Measurements from ENCODE around the gene MYO5A. TPM values are rescaled to one million over a fixed set of nuclear protein-coding genes. Genes with fewer than 3 reads are reported as not detected.
A peak's percentile ranks its signal among the peaks of the same experiment; 100 is the strongest.
"Not testable (repeated sequence)": the region's sequence is repeated elsewhere in the genome, so short reads cannot be mapped to it uniquely, and the experiment has no call there.

The MYO5A gene
- total and polyA plus RNA-seq, 3 experiments from 2014 or later = 15.8 to 37.3 (median 31.0) TPM

DNA sequence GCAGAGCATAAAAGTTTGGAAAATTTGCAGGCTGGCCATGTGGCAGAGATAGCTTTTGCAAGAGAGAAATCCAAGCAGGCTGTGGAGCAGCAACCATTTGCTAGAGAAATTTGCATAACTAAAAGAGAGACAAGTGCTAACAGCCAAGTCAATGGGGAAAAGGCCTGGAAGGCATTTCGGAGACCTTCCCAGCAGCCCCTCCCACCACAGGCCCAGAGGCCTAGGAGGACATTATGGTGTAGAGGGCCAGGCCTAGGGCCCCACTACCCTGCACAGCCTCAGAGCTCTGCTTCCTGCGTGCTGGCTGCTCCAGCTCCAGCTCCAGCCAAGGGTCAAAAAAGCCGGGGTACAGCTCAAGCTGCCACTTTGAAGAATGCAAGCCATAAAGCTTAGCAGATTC is 82.7 kb downstream of the MYO5A start:
- no peak for DNase-seq
- Histone ChIP-seq H3K27ac (ENCODE audit: low read depth, low read length) (no peak overlapping the region), H3K36me3 (ENCODE audit: insufficient read depth, low read length) (no peaks in the 10 kb centered on the region), H3K4me1 (ENCODE audit: insufficient read depth, low read length) (no peaks in the 10 kb centered on the region), H3K27me3 (ENCODE audit: insufficient read depth, low read length, poor library complexity, severe bottlenecking) (no peaks in the 10 kb centered on the region), H3K9me3 (ENCODE audit: low read length) (no peaks in the 10 kb centered on the region), H3K4me3 (ENCODE audit: low read length) (no peak overlapping the region)
- H3K36me3 Mint-ChIP-seq = peaks cover 0 to 2% (median 1%) of the 10 kb centered on the region in 3 donors
- H3K27ac Mint-ChIP-seq = peak overlapping the region in 3 of 8 donors; percentile 2 to 28 (median 27)
- H3K9me3 Mint-ChIP-seq = no peaks in the 10 kb centered on the region
- peaks cover 0 to 1% of the 10 kb centered on the region in 2 donors for H3K27me3 Mint-ChIP-seq
- H3K4me3 Mint-ChIP-seq = no peak overlapping the region
- CTCF ChIA-PET = no interaction called here
- POLR2A ChIA-PET = no interaction called here
- H3K4me1 Mint-ChIP-seq = peaks cover 38 to 63% (median 60%) of the 10 kb centered on the region in 3 donors

DNA sequence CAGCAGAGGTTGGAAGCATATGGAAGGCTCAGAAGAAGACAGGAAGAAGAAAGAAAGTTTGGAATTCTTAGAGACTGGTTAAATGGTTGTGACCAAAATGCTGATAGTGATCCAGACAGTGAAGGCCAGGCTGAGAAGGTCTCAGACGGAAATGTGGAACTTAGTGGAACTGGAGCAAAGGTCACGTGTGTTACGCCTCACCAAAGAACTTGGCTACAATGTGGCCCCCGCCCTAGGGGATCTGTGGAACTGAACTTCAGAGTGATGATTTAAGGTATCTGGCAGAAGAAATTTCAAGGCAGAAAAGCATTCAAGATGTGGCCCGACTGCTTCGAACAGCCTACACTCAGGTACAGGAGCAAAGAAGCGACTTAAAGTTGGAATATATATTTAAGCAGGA is 83.1 kb downstream of the MYO5A start:
- no peak overlapping the region for H3K27ac ChIP-seq (ENCODE audit: low read depth, low read length)
- CTCF ChIA-PET = no interaction called here
- no peaks in the 10 kb centered on the region for H3K9me3 ChIP-seq (ENCODE audit: low read length)
- H3K36me3 Mint-ChIP-seq = peaks cover 0 to 2% (median 1%) of the 10 kb centered on the region in 3 donors
- peaks cover 40 to 63% (median 61%) of the 10 kb centered on the region in 3 donors for H3K4me1 Mint-ChIP-seq
- H3K27me3 Mint-ChIP-seq = no peaks in the 10 kb centered on the region
- no peak overlapping the region for H3K4me3 Mint-ChIP-seq
- peak overlapping the region in 2 of 8 donors; percentile 2 to 28 for H3K27ac Mint-ChIP-seq
- no peaks in the 10 kb centered on the region for H3K36me3 ChIP-seq (ENCODE audit: insufficient read depth, low read length)
- no peak overlapping the region for H3K4me3 ChIP-seq (ENCODE audit: low read length)
- POLR2A ChIA-PET = no interaction called here
- H3K27me3 ChIP-seq (ENCODE audit: insufficient read depth, low read length, poor library complexity, severe bottlenecking) = no peaks in the 10 kb centered on the region
- no peaks in the 10 kb centered on the region for H3K4me1 ChIP-seq (ENCODE audit: insufficient read depth, low read length)
- no peaks in the 10 kb centered on the region for H3K9me3 Mint-ChIP-seq
- no peak for DNase-seq

DNA sequence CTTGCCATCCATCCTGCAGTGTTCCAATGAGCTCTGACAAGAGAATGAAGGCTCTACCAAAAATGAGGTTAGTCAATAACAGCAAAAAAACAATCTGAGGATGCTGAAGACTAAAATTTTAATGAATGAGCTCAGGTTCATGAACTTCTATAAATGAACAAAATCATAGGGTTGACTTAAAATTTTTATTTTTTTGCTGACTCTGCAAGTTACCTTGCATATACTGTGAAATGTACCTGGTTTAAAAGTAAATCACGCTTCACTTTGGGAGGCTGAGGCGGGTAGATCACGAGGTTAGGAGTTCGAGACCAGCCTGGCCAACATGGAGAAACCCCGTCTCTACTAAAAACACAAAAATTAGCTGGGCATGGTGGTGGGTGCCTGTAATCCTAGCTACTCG is 85.5 kb downstream of the MYO5A start:
- H3K4me3 Mint-ChIP-seq; POLR2A ChIA-PET; H3K36me3 Mint-ChIP-seq; H3K4me1 ChIP-seq (ENCODE audit: insufficient read depth, low read length); H3K4me3 ChIP-seq (ENCODE audit: low read length); H3K9me3 Mint-ChIP-seq; H3K9me3 ChIP-seq (ENCODE audit: low read length); H3K36me3 ChIP-seq (ENCODE audit: insufficient read depth, low read length); DNase-seq; H3K27me3 Mint-ChIP-seq; H3K27ac ChIP-seq (ENCODE audit: low read depth, low read length); H3K27me3 ChIP-seq (ENCODE audit: insufficient read depth, low read length, poor library complexity, severe bottlenecking): not testable (repeated sequence)
- peak overlapping the region in 1 of 8 donors; percentile 14 for H3K27ac Mint-ChIP-seq
- peaks cover 48 to 72% (median 65%) of the 10 kb centered on the region in 3 donors for H3K4me1 Mint-ChIP-seq
- CTCF ChIA-PET = interaction anchor here (0.7 kb wide), 1 partner anchor 14 kb away, joined by 3 read pairs; no protein-coding TSS in a partner anchor

DNA sequence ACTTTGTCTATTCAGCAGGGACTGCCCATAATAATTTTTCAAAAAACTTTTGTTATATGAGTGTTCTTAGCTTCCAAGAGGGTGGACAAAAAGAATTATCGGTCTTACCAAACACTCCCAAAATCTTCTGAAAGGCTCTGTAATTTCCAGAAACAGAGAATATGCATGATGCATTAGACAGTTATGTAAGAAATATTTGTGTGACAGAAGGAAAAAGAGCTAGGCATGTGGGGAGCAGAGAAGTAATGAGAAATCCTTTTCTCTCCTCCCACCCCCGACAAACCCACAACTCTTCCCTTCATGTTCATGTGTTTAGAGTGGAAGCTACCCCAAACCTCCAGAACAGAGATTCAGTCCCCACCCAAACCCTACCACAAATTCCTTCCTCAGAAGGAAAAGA is 86.8 kb downstream of the MYO5A start:
- H3K4me3 Mint-ChIP-seq = no peak overlapping the region
- H3K4me1 ChIP-seq (ENCODE audit: insufficient read depth, low read length) = no peaks in the 10 kb centered on the region
- peaks cover 46 to 69% (median 60%) of the 10 kb centered on the region in 3 donors for H3K4me1 Mint-ChIP-seq
- H3K27me3 Mint-ChIP-seq = no peaks in the 10 kb centered on the region
- ChIA-PET POLR2A (no interaction called here), CTCF (no interaction called here)
- peaks cover 0 to 7% (median 1%) of the 10 kb centered on the region in 3 donors for H3K36me3 Mint-ChIP-seq
- no peaks in the 10 kb centered on the region for H3K9me3 Mint-ChIP-seq
- DNase-seq = no peak
- H3K27ac ChIP-seq (ENCODE audit: low read depth, low read length) = no peak overlapping the region
- no peak overlapping the region for H3K4me3 ChIP-seq (ENCODE audit: low read length)
- no peaks in the 10 kb centered on the region for H3K36me3 ChIP-seq (ENCODE audit: insufficient read depth, low read length)
- H3K27me3 ChIP-seq (ENCODE audit: insufficient read depth, low read length, poor library complexity, severe bottlenecking) = no peaks in the 10 kb centered on the region
- no peaks in the 10 kb centered on the region for H3K9me3 ChIP-seq (ENCODE audit: low read length)
- H3K27ac Mint-ChIP-seq = no peak overlapping the region

DNA sequence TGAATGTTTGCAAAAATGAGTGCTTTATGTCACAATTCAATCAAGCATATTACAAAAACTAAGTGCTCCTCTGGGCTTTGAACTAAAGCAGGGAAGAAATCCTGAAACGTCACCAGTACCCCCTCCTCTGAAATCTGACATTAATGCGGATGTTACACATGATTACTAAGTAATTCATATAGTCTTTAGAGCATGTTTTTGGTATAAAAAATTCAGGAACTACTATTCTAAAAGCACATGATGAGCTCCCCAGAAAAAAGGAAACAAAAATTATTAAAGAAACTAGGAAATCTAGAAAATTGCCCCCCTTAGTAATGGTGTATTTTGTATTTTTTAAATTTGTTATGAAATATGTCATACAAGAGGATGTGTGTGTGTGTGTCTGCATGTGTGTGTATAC is 87.7 kb downstream of the MYO5A start:
- Histone ChIP-seq H3K36me3 (ENCODE audit: insufficient read depth, low read length) (no peaks in the 10 kb centered on the region), H3K27ac (ENCODE audit: low read depth, low read length) (no peak overlapping the region), H3K4me1 (ENCODE audit: insufficient read depth, low read length) (no peaks in the 10 kb centered on the region), H3K9me3 (ENCODE audit: low read length) (no peaks in the 10 kb centered on the region), H3K4me3 (ENCODE audit: low read length) (no peak overlapping the region), H3K27me3 (ENCODE audit: insufficient read depth, low read length, poor library complexity, severe bottlenecking) (no peaks in the 10 kb centered on the region)
- no peak for DNase-seq
- H3K27ac Mint-ChIP-seq = no peak overlapping the region
- no peaks in the 10 kb centered on the region for H3K9me3 Mint-ChIP-seq
- no peak overlapping the region for H3K4me3 Mint-ChIP-seq
- ChIA-PET CTCF (no interaction called here), POLR2A (no interaction called here)
- H3K27me3 Mint-ChIP-seq = no peaks in the 10 kb centered on the region
- H3K4me1 Mint-ChIP-seq = peaks cover 46 to 68% (median 57%) of the 10 kb centered on the region in 3 donors
- H3K36me3 Mint-ChIP-seq = peaks cover 0 to 7% (median 1%) of the 10 kb centered on the region in 3 donors

DNA sequence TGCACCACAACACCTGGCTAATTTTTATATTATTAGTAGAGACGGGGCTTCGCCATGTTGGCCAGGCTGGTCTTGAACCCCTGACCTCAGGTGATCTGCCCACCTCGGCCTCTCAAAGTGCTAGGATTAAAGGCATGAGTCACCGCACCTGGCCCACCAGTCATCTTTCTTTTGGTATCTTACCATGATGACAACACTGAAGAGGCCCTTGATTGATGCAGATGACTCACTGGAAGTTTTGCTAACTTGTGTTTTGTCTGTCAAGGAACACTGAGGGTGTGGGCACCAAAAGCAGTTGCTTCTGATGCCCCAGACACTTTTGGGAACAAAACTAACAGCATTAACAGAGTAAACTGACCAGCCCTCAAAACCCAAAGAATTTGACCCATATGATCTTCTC is 88.3 kb downstream of the MYO5A start:
- peaks cover 0 to 6% (median 0%) of the 10 kb centered on the region in 3 donors for H3K36me3 Mint-ChIP-seq
- ChIA-PET POLR2A (no interaction called here), CTCF (no interaction called here)
- no peaks in the 10 kb centered on the region for H3K36me3 ChIP-seq (ENCODE audit: insufficient read depth, low read length)
- no peaks in the 10 kb centered on the region for H3K9me3 Mint-ChIP-seq
- H3K4me3 ChIP-seq (ENCODE audit: low read length) = no peak overlapping the region
- no peak overlapping the region for H3K27ac ChIP-seq (ENCODE audit: low read depth, low read length)
- H3K9me3 ChIP-seq (ENCODE audit: low read length) = no peaks in the 10 kb centered on the region
- no peaks in the 10 kb centered on the region for H3K27me3 Mint-ChIP-seq
- DNase-seq = no peak
- H3K4me3 Mint-ChIP-seq = no peak overlapping the region
- H3K27me3 ChIP-seq (ENCODE audit: insufficient read depth, low read length, poor library complexity, severe bottlenecking) = no peaks in the 10 kb centered on the region
- H3K27ac Mint-ChIP-seq = peak overlapping the region in 1 of 8 donors; percentile 77
- H3K4me1 Mint-ChIP-seq = peaks cover 43 to 63% (median 52%) of the 10 kb centered on the region in 3 donors
- no peaks in the 10 kb centered on the region for H3K4me1 ChIP-seq (ENCODE audit: insufficient read depth, low read length)

DNA sequence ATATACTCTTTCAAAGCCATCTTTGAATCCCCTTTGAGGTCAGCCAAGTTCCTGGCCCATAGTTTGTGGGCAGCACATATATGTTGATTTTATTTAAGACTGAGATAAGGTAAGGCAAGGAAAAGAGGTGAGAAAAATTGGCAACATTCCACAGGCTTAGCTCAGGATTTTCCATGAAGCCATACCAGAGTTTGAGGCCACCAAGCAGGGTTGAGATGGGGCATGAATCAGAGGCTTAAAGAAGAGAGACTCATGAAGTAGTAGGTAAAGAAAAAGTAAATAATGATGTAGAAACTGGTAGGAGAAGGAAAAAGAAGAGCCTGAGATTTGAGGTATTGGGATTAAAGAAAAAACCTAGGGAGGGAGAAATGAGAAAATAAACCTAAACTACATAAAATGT is 89.2 kb downstream of the MYO5A start:
- Mint-ChIP-seq H3K27me3 (no peaks in the 10 kb centered on the region), H3K36me3 (peaks cover 0 to 5% (median 0%) of the 10 kb centered on the region in 3 donors), H3K9me3 (no peaks in the 10 kb centered on the region), H3K27ac (peak overlapping the region in 4 of 8 donors; percentile 17 to 82 (median 41)), H3K4me1 (peaks cover 41 to 64% (median 54%) of the 10 kb centered on the region in 3 donors), H3K4me3 (no peak overlapping the region)
- H3K4me1 ChIP-seq (ENCODE audit: insufficient read depth, low read length) = no peaks in the 10 kb centered on the region
- H3K36me3 ChIP-seq (ENCODE audit: insufficient read depth, low read length) = no peaks in the 10 kb centered on the region
- ChIA-PET POLR2A (interaction anchor here (0.6 kb wide), 1 partner anchor 199 kb away, joined by 5 read pairs; no protein-coding TSS in a partner anchor), CTCF (no interaction called here)
- H3K27ac ChIP-seq (ENCODE audit: low read depth, low read length) = no peak overlapping the region
- no peak overlapping the region for H3K4me3 ChIP-seq (ENCODE audit: low read length)
- H3K27me3 ChIP-seq (ENCODE audit: insufficient read depth, low read length, poor library complexity, severe bottlenecking) = no peaks in the 10 kb centered on the region
- no peaks in the 10 kb centered on the region for H3K9me3 ChIP-seq (ENCODE audit: low read length)
- DNase-seq = no peak

DNA sequence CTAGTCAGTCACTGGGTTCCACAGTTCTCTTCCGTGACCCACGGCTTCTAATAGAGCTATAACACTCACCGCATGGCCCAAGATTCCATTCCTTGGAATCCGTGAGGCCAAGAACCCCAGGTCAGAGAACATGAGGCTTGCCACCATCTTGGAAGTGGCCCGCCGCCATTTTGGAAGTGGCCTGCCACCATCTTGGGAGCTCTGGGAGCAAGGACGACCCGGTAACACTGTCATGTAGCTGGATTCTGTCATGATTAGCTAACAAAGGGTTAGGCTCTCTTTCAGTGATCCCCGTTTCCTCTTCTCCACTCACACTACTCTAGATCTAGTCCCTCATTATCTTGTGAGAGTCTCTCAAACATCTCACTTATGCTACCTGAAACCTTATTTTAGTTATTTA is 89.6 kb downstream of the MYO5A start:
- Mint-ChIP-seq H3K4me1 (peaks cover 41 to 68% (median 55%) of the 10 kb centered on the region in 3 donors), H3K27ac (peak overlapping the region in 2 of 8 donors; percentile 17 to 64)
- H3K9me3 ChIP-seq (ENCODE audit: low read length); H3K27me3 Mint-ChIP-seq; H3K36me3 ChIP-seq (ENCODE audit: insufficient read depth, low read length); H3K9me3 Mint-ChIP-seq; H3K4me3 Mint-ChIP-seq; H3K4me1 ChIP-seq (ENCODE audit: insufficient read depth, low read length); H3K4me3 ChIP-seq (ENCODE audit: low read length); H3K27ac ChIP-seq (ENCODE audit: low read depth, low read length); POLR2A ChIA-PET; DNase-seq; CTCF ChIA-PET; H3K27me3 ChIP-seq (ENCODE audit: insufficient read depth, low read length, poor library complexity, severe bottlenecking); H3K36me3 Mint-ChIP-seq: not testable (repeated sequence)

DNA sequence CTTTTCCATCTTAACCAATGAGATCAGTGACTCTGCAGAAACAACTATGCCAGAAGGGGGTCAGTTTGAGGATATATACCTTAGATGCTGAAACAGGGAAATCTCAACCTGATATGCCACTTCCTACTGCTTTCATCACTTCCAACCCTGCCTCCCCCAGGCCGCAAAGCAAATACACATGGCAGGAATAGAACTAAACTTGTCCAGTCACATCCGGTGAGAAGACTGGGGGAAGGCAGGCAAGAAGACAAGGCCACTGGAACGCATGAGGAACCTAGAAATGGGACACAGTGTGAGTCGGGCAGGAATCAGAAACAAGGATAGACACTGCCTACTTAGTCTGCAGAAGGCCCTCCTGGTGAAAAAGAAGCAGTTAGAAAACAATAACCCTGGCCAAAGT is 90.6 kb downstream of the MYO5A start:
- Mint-ChIP-seq H3K4me1 (peaks cover 42 to 68% (median 55%) of the 10 kb centered on the region in 3 donors), H3K4me3 (no peak overlapping the region), H3K9me3 (no peaks in the 10 kb centered on the region), H3K36me3 (peaks cover 0 to 5% (median under 1%) of the 10 kb centered on the region in 3 donors), H3K27ac (peak overlapping the region in 3 of 8 donors; percentile 25 to 58 (median 39)), H3K27me3 (no peaks in the 10 kb centered on the region)
- ChIA-PET POLR2A (no interaction called here), CTCF (no interaction called here)
- no peak overlapping the region for H3K27ac ChIP-seq (ENCODE audit: low read depth, low read length)
- no peak for DNase-seq
- no peak overlapping the region for H3K4me3 ChIP-seq (ENCODE audit: low read length)
- no peaks in the 10 kb centered on the region for H3K4me1 ChIP-seq (ENCODE audit: insufficient read depth, low read length)
- H3K9me3 ChIP-seq (ENCODE audit: low read length) = no peaks in the 10 kb centered on the region
- H3K36me3 ChIP-seq (ENCODE audit: insufficient read depth, low read length) = no peaks in the 10 kb centered on the region
- no peaks in the 10 kb centered on the region for H3K27me3 ChIP-seq (ENCODE audit: insufficient read depth, low read length, poor library complexity, severe bottlenecking)
